Measurements from ENCODE around the gene NUTM2A. TPM values are rescaled to one million over a fixed set of nuclear protein-coding genes. Genes with fewer than 3 reads are reported as not detected.
"Not testable (repeated sequence)": the region's sequence is repeated elsewhere in the genome, so short reads cannot be mapped to it uniquely, and the experiment has no call there.

Gene NUTM2A
- total RNA-seq, 2 donors from 2014 or later = 0.62 to 1.6 TPM

DNA sequence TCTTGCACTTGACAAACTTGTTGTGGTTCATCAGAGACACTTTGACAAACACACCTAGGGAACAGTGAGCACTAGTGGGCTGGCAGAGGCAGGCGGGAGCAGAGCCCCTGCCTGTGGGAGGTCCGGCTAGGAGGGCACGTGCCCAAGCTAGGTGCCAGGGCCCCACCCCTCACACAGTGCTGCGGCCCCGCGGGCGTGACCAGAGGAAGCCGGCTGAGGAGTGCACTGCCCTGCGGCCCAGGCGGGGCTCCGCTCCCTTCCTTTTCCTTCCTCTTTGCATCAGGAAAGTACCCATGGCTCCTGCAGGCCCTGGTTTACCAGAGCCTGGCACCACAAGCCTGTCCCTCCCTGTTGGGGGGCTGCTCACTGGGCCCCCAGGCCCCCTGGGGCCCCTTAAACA, 9.1 kb upstream of the NUTM2A start:
- H3K27ac ChIP-seq; H3K4me3 ChIP-seq; H3K27me3 ChIP-seq; H3K36me3 ChIP-seq; H3K9me3 ChIP-seq; H3K9ac ChIP-seq (ENCODE audit: low read depth in 2 of 2, low read length in 2 of 2); H3K4me1 ChIP-seq; intact Hi-C loops (cut with DNase I): not testable (repeated sequence)
- DNase-seq = peak; percentile 68

DNA sequence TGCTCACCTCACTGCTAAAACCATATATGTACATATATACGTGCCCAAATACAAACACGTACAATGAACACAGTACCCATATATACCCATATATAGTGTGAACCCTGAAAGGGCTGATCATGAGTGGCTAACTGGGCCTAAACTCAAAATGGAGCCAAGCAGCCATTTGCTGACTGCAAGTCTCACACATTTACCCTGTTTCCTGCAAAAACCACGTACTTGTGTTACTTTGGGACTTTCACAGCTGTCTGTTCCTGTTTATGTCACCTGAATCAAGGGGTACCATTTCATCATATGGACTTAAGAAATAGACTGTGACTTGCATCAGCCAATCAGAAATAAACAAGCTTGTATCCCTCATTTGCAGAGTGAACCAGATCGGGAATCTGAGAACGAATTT, 5.9 kb upstream of the NUTM2A start:
- H3K4me1 ChIP-seq; DNase-seq; H3K9ac ChIP-seq (ENCODE audit: low read depth in 2 of 2, low read length in 2 of 2); H3K9me3 ChIP-seq; H3K4me3 ChIP-seq; H3K27me3 ChIP-seq; intact Hi-C loops (cut with DNase I); H3K36me3 ChIP-seq; H3K27ac ChIP-seq: not testable (repeated sequence)

DNA sequence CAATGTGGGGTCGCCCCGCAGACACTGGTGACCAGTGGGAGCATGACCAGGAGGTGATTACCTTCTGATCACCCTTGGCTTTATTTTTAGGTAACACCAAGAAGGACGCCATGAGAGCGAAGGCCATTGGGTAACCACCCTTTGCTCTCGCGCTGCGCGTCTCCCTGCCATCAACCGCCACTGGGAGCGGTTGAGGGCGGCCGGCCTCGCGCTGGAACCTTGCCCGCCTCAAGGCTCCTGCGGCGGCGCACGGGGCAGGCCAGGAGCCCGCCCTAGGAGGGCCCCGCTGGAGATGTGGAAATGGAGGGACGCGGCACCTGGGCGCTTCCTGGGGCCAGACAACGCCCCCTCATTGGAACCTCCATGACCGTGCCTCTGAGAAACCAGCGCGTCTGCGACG, 2.5 kb upstream of the NUTM2A start:
- H3K27me3 ChIP-seq; H3K9ac ChIP-seq (ENCODE audit: low read depth in 2 of 2, low read length in 2 of 2); H3K4me3 ChIP-seq; H3K36me3 ChIP-seq; intact Hi-C loops (cut with DNase I); H3K9me3 ChIP-seq; H3K4me1 ChIP-seq; H3K27ac ChIP-seq; DNase-seq: not testable (repeated sequence)

DNA sequence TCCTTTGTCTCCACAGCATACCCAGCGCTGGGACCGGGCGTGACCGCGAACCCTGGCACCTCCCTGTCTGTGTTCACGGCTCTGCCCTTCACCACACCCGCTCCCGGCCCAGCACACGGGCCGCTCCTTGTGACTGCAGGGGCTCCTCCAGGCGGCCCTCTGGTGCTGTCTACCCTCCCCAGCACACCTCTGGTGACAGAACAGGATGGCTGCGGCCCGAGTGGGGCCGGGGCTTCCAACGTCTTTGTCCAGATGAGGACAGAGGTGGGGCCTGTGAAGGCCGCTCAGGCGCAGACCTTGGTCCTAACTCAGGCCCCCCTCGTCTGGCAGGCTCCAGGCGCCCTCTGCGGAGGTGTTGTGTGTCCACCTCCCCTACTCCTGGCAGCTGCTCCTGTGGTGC, 3.0 kb downstream of the NUTM2A start:
- H3K36me3 ChIP-seq; H3K27ac ChIP-seq; H3K4me3 ChIP-seq; intact Hi-C loops (cut with DNase I); H3K9ac ChIP-seq (ENCODE audit: low read depth in 2 of 2, low read length in 2 of 2); H3K4me1 ChIP-seq; H3K9me3 ChIP-seq; DNase-seq; H3K27me3 ChIP-seq: not testable (repeated sequence)

DNA sequence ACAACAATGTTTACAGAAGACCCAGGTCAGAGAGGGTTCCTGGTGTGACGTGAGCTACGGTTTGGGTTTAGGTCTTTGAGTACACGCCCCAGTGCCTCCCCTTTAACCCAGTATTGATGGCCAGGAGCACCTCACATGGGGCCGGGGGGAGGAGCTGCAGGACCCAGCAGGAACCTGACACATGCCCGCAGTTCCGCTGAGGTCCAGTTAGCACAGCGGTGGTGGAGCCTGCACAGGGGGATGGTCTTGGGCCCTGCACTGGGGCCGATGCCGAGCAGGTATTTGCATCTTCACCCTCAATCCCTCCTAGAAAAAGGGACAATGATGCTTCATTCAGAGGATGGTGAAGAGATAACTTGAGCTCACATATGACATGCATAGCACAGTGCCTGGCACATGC, 4.0 kb downstream of the NUTM2A start:
- H3K4me1 ChIP-seq; H3K27me3 ChIP-seq; H3K4me3 ChIP-seq; H3K36me3 ChIP-seq; intact Hi-C loops (cut with DNase I); DNase-seq; H3K9me3 ChIP-seq; H3K9ac ChIP-seq (ENCODE audit: low read depth in 2 of 2, low read length in 2 of 2); H3K27ac ChIP-seq: not testable (repeated sequence)

DNA sequence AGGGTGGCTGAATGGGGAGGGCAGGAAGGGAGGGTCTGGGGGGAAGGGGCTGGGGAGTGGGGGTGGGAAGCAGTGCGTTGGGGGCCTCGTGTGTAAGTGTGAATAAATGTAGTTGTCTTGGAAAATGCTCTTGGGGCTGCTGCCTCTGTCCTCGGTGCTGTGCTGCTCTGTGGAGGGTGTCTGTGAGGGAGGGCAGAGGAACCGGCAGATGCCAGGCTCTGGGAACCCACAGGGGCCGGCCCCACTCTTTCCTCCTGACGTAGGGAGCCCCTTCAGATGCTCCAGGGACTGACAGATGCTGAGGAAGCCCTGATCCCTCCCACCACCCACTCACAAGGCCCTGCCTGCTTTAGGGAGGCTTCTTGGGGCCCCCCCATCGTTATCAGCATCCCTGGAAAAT, 9.6 kb downstream of the NUTM2A start:
- DNase-seq; H3K27me3 ChIP-seq; H3K36me3 ChIP-seq; H3K4me1 ChIP-seq; H3K4me3 ChIP-seq; intact Hi-C loops (cut with DNase I); H3K9ac ChIP-seq (ENCODE audit: low read depth in 2 of 2, low read length in 2 of 2); H3K9me3 ChIP-seq; H3K27ac ChIP-seq: not testable (repeated sequence)

DNA sequence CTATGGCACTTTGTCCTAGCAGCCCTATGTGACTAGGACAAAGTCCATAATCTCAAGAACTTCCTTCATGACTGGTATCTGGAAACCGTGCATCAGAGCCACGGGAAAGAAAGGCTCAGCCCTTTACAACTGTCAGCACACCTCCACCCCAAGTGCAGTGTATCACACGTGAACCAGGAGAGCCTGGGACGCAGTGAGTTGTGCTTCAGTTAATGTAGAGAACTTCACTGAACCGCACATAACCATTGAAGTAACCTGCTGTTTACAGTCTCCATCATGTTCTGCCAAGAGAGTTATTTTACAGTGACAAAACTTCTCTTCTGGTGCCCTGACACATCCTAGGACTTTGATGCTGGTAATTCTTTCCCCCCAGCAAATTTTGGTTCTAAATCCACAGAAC, 12.0 kb downstream of the NUTM2A start:
- H3K36me3 ChIP-seq; DNase-seq; H3K9me3 ChIP-seq; H3K27me3 ChIP-seq; intact Hi-C loops (cut with DNase I); H3K4me3 ChIP-seq; H3K4me1 ChIP-seq; H3K27ac ChIP-seq; H3K9ac ChIP-seq (ENCODE audit: low read depth in 2 of 2, low read length in 2 of 2): not testable (repeated sequence)

DNA sequence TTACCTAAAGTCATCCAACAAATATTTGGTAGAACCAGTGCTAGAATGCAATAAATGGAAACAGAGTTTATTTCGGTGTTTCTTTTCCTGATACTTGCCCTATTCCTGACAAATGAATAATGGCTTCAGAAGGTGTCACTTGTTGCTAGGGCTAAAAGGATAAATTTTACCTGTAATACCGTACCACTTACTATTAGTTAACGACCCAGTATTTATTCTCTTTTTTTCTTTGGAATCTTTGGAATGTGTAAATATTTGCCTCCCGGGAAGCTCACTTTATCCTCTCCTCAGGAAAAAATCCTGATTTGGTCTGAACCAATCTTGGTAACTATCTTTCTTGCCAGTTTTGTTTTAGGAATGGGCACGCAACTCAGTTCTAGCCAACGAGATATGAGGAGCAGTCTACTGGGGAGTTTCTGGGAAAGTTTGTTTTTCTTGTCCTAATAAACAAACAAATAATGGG, 14.1 kb downstream of the NUTM2A start:
- H3K27me3 ChIP-seq; H3K4me3 ChIP-seq; H3K27ac ChIP-seq; H3K4me1 ChIP-seq; H3K36me3 ChIP-seq; H3K9me3 ChIP-seq; intact Hi-C loops (cut with DNase I); H3K9ac ChIP-seq (ENCODE audit: low read depth in 2 of 2, low read length in 2 of 2); DNase-seq: not testable (repeated sequence)

DNA sequence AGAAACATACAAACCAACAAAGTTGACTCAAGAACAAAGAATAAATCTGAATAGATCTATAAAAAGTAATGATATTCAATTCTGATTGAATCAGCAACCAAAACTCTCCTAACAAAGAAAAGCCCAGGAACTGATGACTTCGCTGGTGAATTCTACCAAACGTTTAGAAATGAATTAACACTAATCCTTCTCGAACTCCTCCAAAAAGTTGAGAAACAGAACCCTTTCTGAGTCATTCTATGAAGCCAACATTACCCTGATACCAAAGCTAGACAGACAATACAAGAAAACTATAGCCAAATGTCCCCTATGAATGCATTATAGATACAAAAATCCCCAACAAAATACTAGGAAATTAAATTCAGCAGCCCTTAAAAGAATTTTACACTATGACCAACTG, 16.9 kb downstream of the NUTM2A start:
- intact Hi-C loops (cut with DNase I); H3K36me3 ChIP-seq; H3K9me3 ChIP-seq; H3K4me1 ChIP-seq; H3K27me3 ChIP-seq; H3K9ac ChIP-seq (ENCODE audit: low read depth in 2 of 2, low read length in 2 of 2); DNase-seq; H3K27ac ChIP-seq; H3K4me3 ChIP-seq: not testable (repeated sequence)

DNA sequence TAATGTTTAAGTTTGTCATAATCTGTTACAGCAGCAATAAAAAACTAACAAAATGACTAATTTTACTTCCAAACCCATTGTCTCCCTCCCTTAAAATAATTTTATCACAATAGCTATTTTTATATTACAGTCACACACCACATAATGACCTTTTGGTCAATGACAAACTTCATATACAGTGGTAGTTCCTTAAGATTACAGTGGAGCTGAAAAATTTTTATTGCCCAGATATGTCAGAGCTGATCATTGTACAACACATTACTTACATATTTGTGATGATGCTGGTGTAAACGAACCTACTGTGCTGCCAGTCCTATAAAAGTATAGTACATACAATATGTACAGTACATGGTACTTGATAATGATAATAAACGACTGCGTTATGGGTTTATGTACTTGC, 22.1 kb downstream of the NUTM2A start:
- H3K4me1 ChIP-seq; H3K9me3 ChIP-seq; H3K4me3 ChIP-seq; H3K27ac ChIP-seq; H3K9ac ChIP-seq (ENCODE audit: low read depth in 2 of 2, low read length in 2 of 2); DNase-seq; intact Hi-C loops (cut with DNase I); H3K36me3 ChIP-seq; H3K27me3 ChIP-seq: not testable (repeated sequence)

DNA sequence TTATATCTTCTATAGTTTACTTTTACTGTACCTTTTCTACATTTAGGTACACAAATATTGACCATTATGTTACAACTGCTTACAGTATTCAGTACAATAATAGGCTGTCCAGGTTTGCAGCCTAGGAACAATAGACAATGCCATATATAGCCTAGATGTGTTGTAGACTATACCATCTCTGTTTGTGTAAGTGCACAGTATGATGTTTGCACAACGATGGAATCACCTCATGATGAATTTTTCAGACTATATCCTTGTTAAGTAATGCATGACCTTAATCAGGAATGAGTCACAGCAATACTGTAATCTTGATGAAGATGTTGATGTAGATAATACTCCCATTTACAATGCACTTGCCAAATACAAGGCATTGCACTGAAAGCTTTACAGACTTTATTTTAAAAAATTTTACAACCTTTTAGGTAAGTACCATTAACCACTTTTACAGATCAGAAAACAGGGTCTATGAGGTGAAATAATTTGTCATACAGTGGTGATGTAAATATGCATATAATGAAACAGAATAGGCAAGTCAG, 23.6 kb downstream of the NUTM2A start:
- H3K4me1 ChIP-seq; H3K36me3 ChIP-seq; intact Hi-C loops (cut with DNase I); H3K9me3 ChIP-seq; DNase-seq; H3K4me3 ChIP-seq; H3K27me3 ChIP-seq; H3K9ac ChIP-seq (ENCODE audit: low read depth in 2 of 2, low read length in 2 of 2); H3K27ac ChIP-seq: not testable (repeated sequence)

DNA sequence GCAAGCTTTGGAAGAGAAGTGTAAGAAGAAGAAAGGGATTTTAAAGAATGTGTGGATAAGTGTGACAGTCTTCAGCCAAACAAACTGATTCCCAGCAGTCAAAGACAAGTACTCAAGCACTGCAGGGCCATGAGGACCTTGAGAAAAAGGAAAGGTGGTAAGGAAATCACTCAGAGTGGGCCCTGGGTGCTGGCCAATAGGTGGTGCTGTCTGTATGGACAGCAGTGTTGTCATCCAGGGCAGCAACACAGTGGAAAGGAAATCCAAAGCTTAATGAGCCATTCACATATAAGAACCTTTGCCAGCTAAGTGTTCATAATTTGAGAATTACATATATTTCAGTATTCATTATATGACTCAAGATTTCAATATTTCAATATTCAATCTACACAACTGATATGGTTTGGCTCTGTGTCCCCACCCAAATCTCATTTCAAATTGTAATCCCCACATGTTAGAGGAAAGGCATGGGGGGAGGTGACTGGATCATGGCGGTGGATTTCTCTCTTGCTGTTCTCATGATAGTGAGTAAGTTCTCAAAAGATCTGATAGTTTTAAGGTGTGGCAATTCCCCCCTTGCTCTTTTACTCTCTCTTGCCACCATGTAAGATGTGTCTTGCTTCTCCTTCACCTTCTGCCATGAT, 55.6 kb downstream of the NUTM2A start:
- H3K27me3 ChIP-seq; intact Hi-C loops (cut with DNase I); H3K27ac ChIP-seq; H3K9ac ChIP-seq (ENCODE audit: low read depth in 2 of 2, low read length in 2 of 2); DNase-seq; H3K9me3 ChIP-seq; H3K4me1 ChIP-seq; H3K36me3 ChIP-seq; H3K4me3 ChIP-seq: not testable (repeated sequence)
